Activated CD8-positive, alpha-beta T cell treated with anti-CD3 and anti-CD28 coated beads for 36 hours (primary cell): ENCODE data around the gene KCNH2. TPM values are rescaled to one million over a fixed set of nuclear protein-coding genes. Genes with fewer than 3 reads are reported as not detected.

Source experiments
- ATAC-seq: fragments of 200-7000 bp; cut with Tn5 transposase; one replicate; pipeline ENCODE4 v1.10.0; 2021; ENCODE audit warnings: mild to moderate bottlenecking, moderate library complexity
- CTCF ChIA-PET: fragments of 350-600 bp; sonication (Branson Sonifier 250); formaldehyde crosslinking; loops from one replicate; lab custom pipeline; 2021; ENCODE audit warnings: antibody characterized with exemption; lab: Charles Lee
- POLR2A ChIA-PET: fragments of 350-600 bp; sonication (Branson Sonifier 250); formaldehyde crosslinking; loops from one replicate; lab custom pipeline; 2021; ENCODE audit warnings: antibody characterized with exemption; lab: Charles Lee
- DNase-seq: peaks from one replicate; pipeline ENCODE4 v3.0.0-alpha.2; 2020
- H3K27ac Mint-ChIP-seq: one replicate; pipeline ENCODE4 v1.8.0; 2021; ENCODE audit warnings: mild to moderate bottlenecking, mixed read lengths
- H3K27me3 Mint-ChIP-seq: one replicate; pipeline ENCODE4 v1.8.0; 2021; ENCODE audit warnings: mixed read lengths
- H3K36me3 Mint-ChIP-seq: one replicate; pipeline ENCODE4 v1.8.0; 2021; ENCODE audit warnings: low read depth, mixed read lengths
- H3K4me1 Mint-ChIP-seq: one replicate; pipeline ENCODE4 v1.8.0; 2021; ENCODE audit warnings: low read depth, mixed read lengths
- H3K4me3 Mint-ChIP-seq: one replicate; pipeline ENCODE4 v1.8.0; 2021; ENCODE audit warnings: mild to moderate bottlenecking, moderate library complexity, mixed read lengths
- H3K9me3 Mint-ChIP-seq: one replicate; pipeline ENCODE4 v1.8.0; 2021; ENCODE audit warnings: mixed read lengths
- CTCF ChIP-seq: fragments of 200-600 bp; IDR thresholded peaks from one replicate; pipeline ENCODE4 v1.8.0; 2022; ENCODE audit warnings: antibody characterized with exemption, mild to moderate bottlenecking
- intact Hi-C: fragments of 100-400 bp; cut with micrococcal nuclease; formaldehyde crosslinking; loops from one replicate; pipeline ENCODE4 v1.10.0; 2022
- total RNA-seq, 2 experiments: library from RNA; stranded (reverse); gene quantifications; one replicate each; pipeline ENCODE4 v1.2.3, GENCODE V29; 2021

The KCNH2 gene
- total RNA-seq, 2 experiments from 2014 or later: 0.23 to 0.29 TPM

- peak overlapping the region; percentile 86 for H3K27ac Mint-ChIP-seq
- no peaks in the 10 kb centered on the region for H3K27me3 Mint-ChIP-seq
- H3K4me3 Mint-ChIP-seq: peak overlapping the region; percentile 77
- H3K4me1 Mint-ChIP-seq: peaks cover 46% of the 10 kb centered on the region
- no peaks in the 10 kb centered on the region for H3K36me3 Mint-ChIP-seq
- intact Hi-C loops: no loop called here
- H3K9me3 Mint-ChIP-seq: no peaks in the 10 kb centered on the region
- TF ChIP-seq CTCF: no peak
- ATAC-seq (peak; percentile 29), DNase-seq (peak; percentile 26)
- POLR2A ChIA-PET: interaction anchor here (0.6 to 2.5 kb wide), 8 partner anchors 9 to 547 kb away, joined by 3 to 18 read pairs (median 3); partner anchors contain the start of gene TMUB1
- CTCF ChIA-PET: interaction anchor here (0.7 to 4.3 kb wide), 15 partner anchors 9 to 189 kb away, joined by 3 to 58 read pairs (median 6); partner anchors contain the start of gene ABCB8
Observed at GRCh38 chr7:151008143-151008510, 30.0 kb upstream of the KCNH2 start.

GRCh38 chr7:151007469-151007898 is 29.4 kb upstream of the KCNH2 start:
- POLR2A ChIA-PET: interaction anchor here (0.6 to 2.5 kb wide), 5 partner anchors 11 to 546 kb away, joined by 3 to 18 read pairs (median 4); no protein-coding TSS in a partner anchor
- Mint-ChIP-seq H3K4me1 (peaks cover 40% of the 10 kb centered on the region), H3K9me3 (no peaks in the 10 kb centered on the region), H3K36me3 (no peaks in the 10 kb centered on the region), H3K27ac (no peak overlapping the region), H3K4me3 (peak overlapping the region; percentile 77), H3K27me3 (no peaks in the 10 kb centered on the region)
- no peak for DNase-seq
- CTCF ChIA-PET: interaction anchor here (0.7 to 4.3 kb wide), 11 partner anchors 9 to 160 kb away, joined by 3 to 58 read pairs (median 10); partner anchors contain the start of gene ABCB8
- ATAC-seq: no peak
- intact Hi-C loops: no loop called here
- TF ChIP-seq CTCF: no peak

- CTCF ChIA-PET: interaction anchor here (0.8 to 4.3 kb wide), 8 partner anchors 11 to 98 kb away, joined by 3 to 58 read pairs (median 3); partner anchors contain the start of gene ABCB8
- no peak overlapping the region for H3K27ac Mint-ChIP-seq
- no peaks in the 10 kb centered on the region for H3K27me3 Mint-ChIP-seq
- H3K4me1 Mint-ChIP-seq: peaks cover 34% of the 10 kb centered on the region
- intact Hi-C loops: no loop called here
- no peaks in the 10 kb centered on the region for H3K9me3 Mint-ChIP-seq
- DNase-seq: no peak
- no peak for TF ChIP-seq CTCF
- no peak for ATAC-seq
- H3K4me3 Mint-ChIP-seq: no peak overlapping the region
- H3K36me3 Mint-ChIP-seq: no peaks in the 10 kb centered on the region
- POLR2A ChIA-PET: interaction anchor here (1.7 to 1.9 kb wide), 2 partner anchors 12 kb away, joined by 5 to 7 read pairs; no protein-coding TSS in a partner anchor
Observed at GRCh38 chr7:151006590-151007300, 28.6 kb upstream of the KCNH2 start.

GRCh38 chr7:151005566-151005965 is 27.4 kb upstream of the KCNH2 start:
- ChIA-PET CTCF (interaction anchor here (1.0 to 2.6 kb wide), 4 partner anchors 11 to 97 kb away, joined by 3 to 11 read pairs (median 3); no protein-coding TSS in a partner anchor), POLR2A (interaction anchor here (1.9 kb wide), 1 partner anchor 11 kb away, joined by 5 read pairs; no protein-coding TSS in a partner anchor)
- TF ChIP-seq CTCF: no peak
- H3K4me3 Mint-ChIP-seq: no peak overlapping the region
- no peak overlapping the region for H3K27ac Mint-ChIP-seq
- no peaks in the 10 kb centered on the region for H3K9me3 Mint-ChIP-seq
- no peak for ATAC-seq
- intact Hi-C loops: no loop called here
- no peaks in the 10 kb centered on the region for H3K36me3 Mint-ChIP-seq
- H3K4me1 Mint-ChIP-seq: peaks cover 25% of the 10 kb centered on the region
- DNase-seq: no peak
- no peaks in the 10 kb centered on the region for H3K27me3 Mint-ChIP-seq

GRCh38 chr7:151003572-151003971 is 25.5 kb upstream of the KCNH2 start:
- Mint-ChIP-seq H3K4me3 (no peak overlapping the region), H3K9me3 (no peaks in the 10 kb centered on the region), H3K36me3 (no peaks in the 10 kb centered on the region), H3K27me3 (no peaks in the 10 kb centered on the region), H3K4me1 (peaks cover 24% of the 10 kb centered on the region), H3K27ac (no peak overlapping the region)
- ChIA-PET POLR2A (no interaction called here), CTCF (no interaction called here)
- TF ChIP-seq CTCF: no peak
- ATAC-seq (no peak), DNase-seq (no peak)
- intact Hi-C loops: no loop called here
